HepG2 (cell line): Measurements from ENCODE around the gene IPPK. TPM values are rescaled to one million over a fixed set of nuclear protein-coding genes. Genes with fewer than 3 reads are reported as not detected.

Experiments used
- AGO1 ChIP-seq: fragments of 200-400 bp; formaldehyde crosslinking; IDR thresholded peaks from 2 replicates; pipeline ENCODE4 v1.6.1; 2017; ENCODE audit warnings: mild to moderate bottlenecking, low read depth, low read length, moderate library complexity; ENCODE audit not compliant: poor library complexity, severe bottlenecking
- ATF4 ChIP-seq, 2 experiments: fragments of 450-650 bp in 1 of 2; sonication (generic) in 1 of 2; formaldehyde crosslinking; IDR thresholded peaks; 2 replicates each; pipeline versions ENCODE4 v1.5.0 to v1.8.0; 2020 to 2022; ENCODE audit warnings: mild to moderate bottlenecking in 1 of 2, missing genetic modification reagents in 1 of 2
- CREM ChIP-seq, 2 experiments: sonication (generic) in 1 of 2; formaldehyde crosslinking in 1 of 2; IDR thresholded peaks; 2 replicates each; pipeline versions ENCODE4 v1.4.0 to v1.6.1; 2016 to 2020; ENCODE audit warnings: antibody characterized with exemption in 1 of 2, mild to moderate bottlenecking in 1 of 2, missing genetic modification reagents in 1 of 2
- HOMEZ ChIP-seq: IDR thresholded peaks from 2 replicates; pipeline ENCODE4 v1.6.1; 2016; ENCODE audit warnings: low read depth
- KDM2A ChIP-seq: sonication (generic); formaldehyde crosslinking; IDR thresholded peaks from 2 replicates; pipeline ENCODE4 v1.4.0; 2020; ENCODE audit warnings: low read depth, missing genetic modification reagents, borderline replicate concordance
- KLF6 ChIP-seq: IDR thresholded peaks from 2 replicates; pipeline ENCODE4 v1.8.0; 2016; ENCODE audit warnings: missing biosample characterization, missing genetic modification reagents
- MXD1 ChIP-seq: sonication (generic); formaldehyde crosslinking; IDR thresholded peaks from 2 replicates; pipeline ENCODE4 v1.4.0; 2020; ENCODE audit warnings: mild to moderate bottlenecking, missing genetic modification reagents
- MYC ChIP-seq: sonication (generic); formaldehyde crosslinking; IDR thresholded peaks from 2 replicates; pipeline ENCODE4 v1.9.0; 2021; ENCODE audit warnings: missing genetic modification reagents, borderline replicate concordance
- NCOR1 ChIP-seq: fragments of 200-600 bp; sonication (generic); IDR thresholded peaks from 2 replicates; pipeline ENCODE4 v1.7.0; 2017; ENCODE audit warnings: antibody characterized with exemption, low read length, borderline replicate concordance
- NFE2L1 ChIP-seq: sonication (generic); formaldehyde crosslinking; IDR thresholded peaks from 2 replicates; pipeline ENCODE4 v1.4.0; 2020; ENCODE audit warnings: missing genetic modification reagents, mild to moderate bottlenecking, borderline replicate concordance
- POGK ChIP-seq: sonication (generic); formaldehyde crosslinking; conservative IDR thresholded peaks from 2 replicates; pipeline ENCODE4 v1.8.0; 2022; ENCODE audit warnings: mild to moderate bottlenecking, moderate library complexity, missing genetic modification reagents
- RXRA ChIP-seq: sonication (generic); formaldehyde crosslinking; IDR thresholded peaks from 2 replicates; pipeline ENCODE4 v1.5.1; 2020; ENCODE audit warnings: missing genetic modification reagents
- SALL1 ChIP-seq: sonication (generic); formaldehyde crosslinking; IDR thresholded peaks from 2 replicates; pipeline ENCODE4 v1.8.0; 2022; ENCODE audit warnings: mild to moderate bottlenecking, missing genetic modification reagents
- TBX2 ChIP-seq: sonication (generic); formaldehyde crosslinking; IDR thresholded peaks from 2 replicates; pipeline ENCODE4 v1.5.0; 2020; ENCODE audit warnings: missing genetic modification reagents, mild to moderate bottlenecking, borderline replicate concordance
- TSC22D2 ChIP-seq: sonication (generic); formaldehyde crosslinking; IDR thresholded peaks from 2 replicates; pipeline ENCODE4 v1.5.1; 2020; ENCODE audit warnings: missing genetic modification reagents, mild to moderate bottlenecking, borderline replicate concordance
- ZBTB2 ChIP-seq: sonication (generic); formaldehyde crosslinking; IDR thresholded peaks from 2 replicates; pipeline ENCODE4 v1.8.0; 2022; ENCODE audit warnings: low read depth, missing genetic modification reagents
- ZNF143 ChIP-seq: sonication (generic); formaldehyde crosslinking; IDR thresholded peaks from 2 replicates; pipeline ENCODE4 v1.4.0; 2020; ENCODE audit warnings: missing genetic modification reagents
- ZNF331 ChIP-seq: sonication (generic); formaldehyde crosslinking; IDR thresholded peaks from 2 replicates; pipeline ENCODE4 v1.4.0; 2020; ENCODE audit warnings: missing genetic modification reagents
- ZNF354B ChIP-seq: sonication (generic); formaldehyde crosslinking; IDR thresholded peaks from 2 replicates; pipeline ENCODE4 v1.8.0; 2022; ENCODE audit warnings: mild to moderate bottlenecking, missing genetic modification reagents
- ZNF570 ChIP-seq: sonication (generic); formaldehyde crosslinking; IDR thresholded peaks from 2 replicates; pipeline ENCODE4 v1.4.0; 2020; ENCODE audit warnings: mild to moderate bottlenecking, missing genetic modification reagents, borderline replicate concordance
- ZNF776 ChIP-seq: sonication (generic); formaldehyde crosslinking; IDR thresholded peaks from 2 replicates; pipeline ENCODE4 v1.4.0; 2020; ENCODE audit warnings: mild to moderate bottlenecking, missing genetic modification reagents
- ZNF782 ChIP-seq: sonication (generic); formaldehyde crosslinking; IDR thresholded peaks from 2 replicates; pipeline ENCODE4 v1.4.0; 2020; ENCODE audit warnings: missing genetic modification reagents, mild to moderate bottlenecking, borderline replicate concordance
- polyA plus RNA-seq, 8 experiments: library from polyadenylated mRNA; depleted of rRNA in 3 of 8; stranded (reverse) in 7 of 8; unstranded in 1 of 8; fragments of >200 nt; fragmentation: Illumina TruSeq in 4 of 8; extraction: Trizol in 4 of 8; gene quantifications; 2 replicates each; pipeline versions ENCODE4 v1.2.1 to v1.2.3, GENCODE V29; 2011 to 2016; ENCODE audit warnings: low read depth in 4 of 8, missing spikeins in 1 of 8, mixed read lengths in 1 of 8; ENCODE audit not compliant: insufficient read depth in 1 of 8
- total RNA-seq, 5 experiments: library from RNA; depleted of rRNA; stranded (reverse); fragments of >200 nt; fragmentation: Illumina TruSeq; extraction: Trizol; gene quantifications; 2 replicates each; pipeline ENCODE4 v1.2.3, GENCODE V29; 2016; ENCODE audit warnings: low read depth in 1 of 5

The IPPK gene
- total and polyA plus RNA-seq, 2 of the 13 experiments (the other 11 are each of a cell fraction or from before 2014, with no cell fraction given), result 9.9 to 14.1 TPM

- TF ChIP-seq MXD1 (CRISPR knock-in tag) (no peak), NCOR1 (no peak), ZNF570 (CRISPR knock-in tag) (no peak), ZBTB2 (CRISPR knock-in tag) (no peak), ZNF354B (CRISPR knock-in tag) (no peak), POGK (CRISPR knock-in tag) (no peak), ZNF782 (CRISPR knock-in tag) (no peak), AGO1 (no peak), RXRA (CRISPR knock-in tag) (peak; percentile 62; the same call in 1 of the 2 replicates), HOMEZ (CRISPR knock-in tag) (no peak), CREM (IDR thresholded peaks at IDR 0.05) (no peak), CREM (CRISPR knock-in tag; IDR thresholded peaks at IDR 0.05) (no peak), TSC22D2 (CRISPR knock-in tag) (no peak), MYC (CRISPR knock-in tag) (no peak; the same call in 1 of the 2 replicates), ZNF776 (CRISPR knock-in tag) (no peak), NFE2L1 (CRISPR knock-in tag) (no peak), TBX2 (CRISPR knock-in tag) (peak; percentile 31; the same call in 1 of the 2 replicates), KLF6 (CRISPR knock-in tag) (no peak), ZNF143 (no peak), SALL1 (CRISPR knock-in tag) (peak; percentile 51; the same call in 1 of the 2 replicates), ATF4 (CRISPR knock-in tag; IDR thresholded peaks at IDR 0.05) (no peak), ZNF331 (CRISPR knock-in tag) (peak; percentile 41; the same call in 1 of the 2 replicates), KDM2A (CRISPR knock-in tag) (peak; percentile 61; the same call in 1 of the 2 replicates)
These were observed 35.0 kb downstream of the IPPK start (continued) for GRCh38 chr9:92634712-92635605.
